ENCODE results near the gene CETP.

DNA sequence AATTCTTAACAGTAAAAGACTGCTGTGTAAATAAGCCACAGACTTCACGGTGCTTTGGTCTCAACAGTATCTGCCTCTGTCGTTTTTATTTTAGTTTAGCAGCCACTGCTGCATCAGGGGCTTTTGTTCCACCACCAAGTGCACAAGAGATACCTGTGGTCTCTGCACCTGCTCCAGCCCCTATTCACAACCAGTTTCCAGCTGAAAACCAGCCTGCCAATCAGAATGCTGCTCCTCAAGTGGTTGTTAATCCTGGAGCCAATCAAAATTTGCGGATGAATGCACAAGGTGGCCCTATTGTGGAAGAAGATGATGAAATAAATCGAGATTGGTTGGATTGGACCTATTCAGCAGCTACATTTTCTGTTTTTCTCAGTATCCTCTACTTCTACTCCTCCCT lies 21.9 kb upstream of the CETP start:
- TF ChIP-seq POLR2A (IDR thresholded peaks at IDR 0.05) (no peak), POLR2AphosphoS5 (IDR thresholded peaks at IDR 0.05) (no peak), EP300 (IDR thresholded peaks at IDR 0.05) (no peak)
- TF ChIP-seq, protein P1, sequence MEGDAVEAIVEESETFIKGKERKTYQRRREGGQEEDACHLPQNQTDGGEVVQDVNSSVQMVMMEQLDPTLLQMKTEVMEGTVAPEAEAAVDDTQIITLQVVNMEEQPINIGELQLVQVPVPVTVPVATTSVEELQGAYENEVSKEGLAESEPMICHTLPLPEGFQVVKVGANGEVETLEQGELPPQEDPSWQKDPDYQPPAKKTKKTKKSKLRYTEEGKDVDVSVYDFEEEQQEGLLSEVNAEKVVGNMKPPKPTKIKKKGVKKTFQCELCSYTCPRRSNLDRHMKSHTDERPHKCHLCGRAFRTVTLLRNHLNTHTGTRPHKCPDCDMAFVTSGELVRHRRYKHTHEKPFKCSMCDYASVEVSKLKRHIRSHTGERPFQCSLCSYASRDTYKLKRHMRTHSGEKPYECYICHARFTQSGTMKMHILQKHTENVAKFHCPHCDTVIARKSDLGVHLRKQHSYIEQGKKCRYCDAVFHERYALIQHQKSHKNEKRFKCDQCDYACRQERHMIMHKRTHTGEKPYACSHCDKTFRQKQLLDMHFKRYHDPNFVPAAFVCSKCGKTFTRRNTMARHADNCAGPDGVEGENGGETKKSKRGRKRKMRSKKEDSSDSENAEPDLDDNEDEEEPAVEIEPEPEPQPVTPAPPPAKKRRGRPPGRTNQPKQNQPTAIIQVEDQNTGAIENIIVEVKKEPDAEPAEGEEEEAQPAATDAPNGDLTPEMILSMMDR (IDR thresholded peaks at IDR 0.05): no peak

All from sigmoid colon (tissue), 4 donors.